CD4-positive, alpha-beta memory T cell (primary cell): ENCODE measurements around the gene HSD11B1. TPM values are rescaled to one million over a fixed set of nuclear protein-coding genes. Genes with fewer than 3 reads are reported as not detected.

Experiments
- CTCF ChIA-PET: fragments of 350-600 bp; sonication (Branson Sonifier 250); formaldehyde crosslinking; loops from one replicate; lab custom pipeline; 2021; ENCODE audit warnings: inconsistent platforms; ENCODE audit not compliant: partially characterized antibody; lab: Charles Lee
- POLR2A ChIA-PET: fragments of 350-600 bp; sonication (Branson Sonifier 250); formaldehyde crosslinking; loops from one replicate; lab custom pipeline; 2021; ENCODE audit not compliant: partially characterized antibody; lab: Charles Lee
- DNase-seq, 5 donors: peaks; one replicate each; pipeline versions ENCODE4 v3.0.0 to v3.0.0-alpha.2; 2020 to 2022; ENCODE audit warnings: mixed read lengths in 1 of 5
- H3K27ac ChIP-seq: one replicate; pipeline ENCODE4 v1.7.0; 2013; ENCODE audit warnings: low read depth, low read length
- H3K27me3 ChIP-seq: 2 replicates; pipeline ENCODE4 v1.7.0; 2013; ENCODE audit warnings: mild to moderate bottlenecking, low read length, moderate library complexity; ENCODE audit not compliant: insufficient read depth
- H3K36me3 ChIP-seq: 2 replicates; pipeline ENCODE4 v1.7.0; 2013; ENCODE audit warnings: mild to moderate bottlenecking, low read length, moderate library complexity; ENCODE audit not compliant: insufficient read depth
- H3K4me1 ChIP-seq: 2 replicates; pipeline ENCODE4 v1.7.0; 2013; ENCODE audit warnings: mild to moderate bottlenecking, low read length, moderate library complexity; ENCODE audit not compliant: insufficient read depth
- H3K4me3 ChIP-seq, 2 donors: one replicate each; pipeline ENCODE4 v1.7.0; 2013; ENCODE audit warnings: low read length in 2 of 2, mild to moderate bottlenecking in 1 of 2
- H3K9me3 ChIP-seq, 2 donors: one replicate each; pipeline ENCODE4 v1.7.0; 2013; ENCODE audit warnings: low read length in 2 of 2, control low read depth in 1 of 2; ENCODE audit not compliant: control insufficient read depth in 1 of 2
- H3K27ac Mint-ChIP-seq, 7 donors: one replicate each; pipeline ENCODE4 v1.8.0; 2020 to 2021; ENCODE audit warnings: mixed read lengths in 7 of 7, mild to moderate bottlenecking in 6 of 7, inconsistent platforms in 3 of 7, moderate library complexity in 3 of 7
- H3K27me3 Mint-ChIP-seq, 2 donors: one replicate each; pipeline ENCODE4 v1.8.0; 2020 to 2021; ENCODE audit warnings: mixed read lengths in 2 of 2
- H3K36me3 Mint-ChIP-seq, 2 donors: one replicate each; pipeline ENCODE4 v1.8.0; 2020 to 2021; ENCODE audit warnings: mixed read lengths in 2 of 2, inconsistent platforms in 1 of 2, mild to moderate bottlenecking in 1 of 2
- H3K4me1 Mint-ChIP-seq, 4 donors: one replicate each; pipeline ENCODE4 v1.8.0; 2020 to 2021; ENCODE audit warnings: mixed read lengths in 4 of 4, mild to moderate bottlenecking in 1 of 4
- H3K4me3 Mint-ChIP-seq, 8 donors: one replicate each; pipeline ENCODE4 v1.8.0; 2020 to 2021; ENCODE audit warnings: mixed read lengths in 8 of 8, mild to moderate bottlenecking in 7 of 8, moderate library complexity in 6 of 8, inconsistent platforms in 3 of 8
- H3K9me3 Mint-ChIP-seq, 8 donors: one replicate each; pipeline ENCODE4 v1.8.0; 2020 to 2021; ENCODE audit warnings: mixed read lengths in 8 of 8, mild to moderate bottlenecking in 5 of 8, inconsistent platforms in 3 of 8, moderate library complexity in 1 of 8
- intact Hi-C: fragments of 100-400 bp; cut with micrococcal nuclease; formaldehyde crosslinking; loops from one replicate; pipeline ENCODE4 v1.15.1; 2023
- polyA plus RNA-seq, 2 donors: library from polyadenylated mRNA; unstranded; fragments of 300-500 nt; fragmentation: Illumina TruSeq; gene quantifications; one replicate each; pipeline ENCODE4 v1.2.3, GENCODE V29; 2021
- total RNA-seq, 2 experiments: library from RNA; stranded (reverse); gene quantifications; one replicate each; pipeline ENCODE4 v1.2.3, GENCODE V29; 2021

HSD11B1 gene
- total and polyA plus RNA-seq, 4 experiments from 2014 or later: 0.49 to 7.3 (median 5.6) TPM; not detected in 1

DNA sequence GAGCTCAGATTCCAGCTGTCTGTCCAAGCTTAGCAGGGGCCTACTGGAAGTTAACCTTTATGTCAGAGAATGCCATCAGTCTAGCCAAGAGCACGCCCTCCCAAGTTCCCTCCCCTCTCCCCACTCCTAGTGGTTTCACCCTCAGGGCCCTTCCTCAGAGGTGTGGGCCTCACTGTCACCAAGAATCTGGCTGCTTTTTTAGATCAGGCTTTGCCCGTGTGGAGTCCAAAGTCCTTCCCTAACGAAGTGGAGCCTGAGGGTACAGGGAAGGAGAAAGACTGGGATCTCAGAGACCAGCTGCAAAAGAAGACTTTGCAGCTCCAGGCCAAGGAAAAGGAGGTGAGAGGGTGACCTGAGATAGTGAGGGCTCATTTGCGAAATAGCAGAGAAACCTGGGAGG, 75.6 kb downstream of the HSD11B1 start:
- Mint-ChIP-seq H3K4me3 (no peak overlapping the region), H3K36me3 (peaks cover 53 to 61% of the 10 kb centered on the region in 2 donors), H3K27me3 (peaks cover 0 to 3% of the 10 kb centered on the region in 2 donors), H3K27ac (peak overlapping the region in 5 of 7 donors; percentile 17 to 81 (median 60)), H3K9me3 (peaks cover 0 to 4% (median 0%) of the 10 kb centered on the region in 8 donors), H3K4me1 (peaks cover 24 to 60% (median 45%) of the 10 kb centered on the region in 4 donors)
- intact Hi-C loops: loop anchor here (5.0 kb wide), 1 partner anchor 33 kb away; no protein-coding TSS in a partner anchor
- CTCF ChIA-PET: interaction anchor here (1.7 to 6.0 kb wide), 2 partner anchors 11 to 44 kb away, joined by 5 to 28 read pairs; no protein-coding TSS in a partner anchor
- Histone ChIP-seq H3K27ac (no peak overlapping the region), H3K4me1 (peaks cover 42% of the 10 kb centered on the region), H3K4me3 (no peak overlapping the region), H3K36me3 (peaks cover 68% of the 10 kb centered on the region), H3K27me3 (no peaks in the 10 kb centered on the region), H3K9me3 (no peaks in the 10 kb centered on the region)
- POLR2A ChIA-PET: interaction anchor here (1.7 to 31.0 kb wide), 2 partner anchors 21 to 43 kb away, joined by 5 to 1778 read pairs; partner anchors contain the start of gene TRAF3IP3
- no peak for DNase-seq

DNA sequence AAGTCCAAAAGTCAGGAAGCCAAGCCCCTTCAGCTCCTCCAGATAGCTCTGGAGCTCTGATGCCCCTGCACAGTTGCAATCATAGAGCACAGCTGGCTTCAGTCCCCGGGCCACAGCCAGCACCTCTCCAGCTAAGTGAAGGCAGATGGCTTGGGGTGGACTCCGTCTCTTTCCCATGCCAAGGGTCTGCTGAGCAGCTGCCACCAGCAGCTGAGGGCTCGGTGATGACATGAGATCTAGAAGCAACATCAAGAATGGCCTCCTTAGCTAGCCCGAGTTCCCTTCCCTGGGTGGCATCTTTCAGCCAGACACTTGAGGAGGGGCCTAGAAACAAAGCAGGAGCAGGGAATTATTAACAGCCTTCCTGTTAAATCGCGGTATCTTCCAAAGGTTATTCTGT, 78.7 kb downstream of the HSD11B1 start:
- Mint-ChIP-seq H3K27me3 (peaks cover 0 to 3% of the 10 kb centered on the region in 2 donors), H3K4me1 (peaks cover 17 to 43% (median 37%) of the 10 kb centered on the region in 4 donors), H3K4me3 (peak overlapping the region in 6 of 8 donors; percentile 92 to 99 (median 96)), H3K9me3 (peaks cover 0 to 4% (median 0%) of the 10 kb centered on the region in 8 donors), H3K36me3 (peaks cover 26 to 46% of the 10 kb centered on the region in 2 donors), H3K27ac (peak overlapping the region; percentile 95 to 100 (median 99))
- POLR2A ChIA-PET: interaction anchor here (1.4 to 31.0 kb wide), 5 partner anchors 10 to 98 kb away, joined by 3 to 1778 read pairs (median 7); partner anchors contain the start of gene TRAF3IP3
- CTCF ChIA-PET: interaction anchor here (1.2 to 6.9 kb wide), 6 partner anchors 11 to 42 kb away, joined by 3 to 65 read pairs (median 16); partner anchors contain the start of genes TRAF3IP3 and UTP25
- DNase-seq: no peak
- Histone ChIP-seq H3K36me3 (peaks cover 37% of the 10 kb centered on the region), H3K4me3 (no peak overlapping the region), H3K27ac (peak overlapping the region; percentile 67), H3K27me3 (no peaks in the 10 kb centered on the region), H3K4me1 (peaks cover 21% of the 10 kb centered on the region), H3K9me3 (no peaks in the 10 kb centered on the region)
- intact Hi-C loops: loop anchor here (5.0 kb wide), 1 partner anchor 36 kb away; no protein-coding TSS in a partner anchor

Other genes with a start within 250 kb of the HSD11B1 start
- not detected for gene CAMK1G, start 121.1 kb upstream of the HSD11B1 start, total RNA-seq
- gene CAMK1G, start 121.1 kb upstream of the HSD11B1 start, polyA plus RNA-seq: not detected
- under 1 TPM; 0.38 to 0.69 TPM for gene LAMB3, start 52.4 kb upstream of the HSD11B1 start, total RNA-seq
- under 1 TPM in 1 of 2 donors, not detected in 1; 0.18 TPM for gene LAMB3, start 52.4 kb upstream of the HSD11B1 start, polyA plus RNA-seq
- gene G0S2, start 29.4 kb upstream of the HSD11B1 start, total RNA-seq: 1 to 10 TPM in 1 of 2 experiments, not detected in 1; 1.2 TPM
- gene G0S2, start 29.4 kb upstream of the HSD11B1 start, polyA plus RNA-seq: 1 to 10 TPM in 1 of 2 donors, under 1 TPM in 1; 0.58 to 2.0 TPM
- 100 to 1,000 TPM; 571 to 574 TPM for gene TRAF3IP3, start 51.2 kb downstream of the HSD11B1 start, total RNA-seq
- gene TRAF3IP3, start 51.2 kb downstream of the HSD11B1 start, polyA plus RNA-seq: 100 to 1,000 TPM; 435 to 487 TPM
- gene C1orf74, start 79.7 kb downstream of the HSD11B1 start, total RNA-seq: 1 to 10 TPM; 1.2 TPM
- under 1 TPM in 1 of 2 donors, not detected in 1; 0.41 TPM for gene C1orf74, start 79.7 kb downstream of the HSD11B1 start, polyA plus RNA-seq
- under 1 TPM; 0.15 to 0.50 TPM for gene IRF6, start 101.3 kb downstream of the HSD11B1 start, total RNA-seq
- gene IRF6, start 101.3 kb downstream of the HSD11B1 start, polyA plus RNA-seq: under 1 TPM in 1 of 2 donors, not detected in 1; 0.42 TPM
- 10 to 100 TPM; 13.4 to 13.6 TPM for gene UTP25, start 123.1 kb downstream of the HSD11B1 start, total RNA-seq
- gene UTP25, start 123.1 kb downstream of the HSD11B1 start, polyA plus RNA-seq: 1 to 10 TPM; 3.7 to 5.4 TPM
- gene SYT14, start 233.4 kb downstream of the HSD11B1 start, total RNA-seq: not detected
- gene SYT14, start 233.4 kb downstream of the HSD11B1 start, polyA plus RNA-seq: not detected